ENCODE measurements around the gene ECHDC3.
"Not testable (repeated sequence)": the region's sequence is repeated elsewhere in the genome, so short reads cannot be mapped to it uniquely, and the experiment has no call there.

The ECHDC3 gene

GRCh38 chr10:11742009-11742778 is at the start of gene ECHDC3:
Gene ECHDC3 (plus strand): TSS chr10:11742382. CDS start chr10:11742577, 195 bp downstream.
- DNase-seq = peak; percentile 60

GRCh38 chr10:11693376-11693775 is 48.8 kb upstream of the ECHDC3 start:
- no peak for DNase-seq

GRCh38 chr10:11695779-11696178 is 46.4 kb upstream of the ECHDC3 start:
- DNase-seq = no peak

- DNase-seq = no peak
These were observed 44.3 kb upstream of the ECHDC3 start for GRCh38 chr10:11697718-11698527.

GRCh38 chr10:11698691-11699549 is 43.3 kb upstream of the ECHDC3 start:
- DNase-seq = no peak

- DNase-seq = no peak
These were observed 42.6 kb upstream of the ECHDC3 start for GRCh38 chr10:11699550-11700097.

GRCh38 chr10:11700539-11700938 is 41.6 kb upstream of the ECHDC3 start:
- DNase-seq = no peak

GRCh38 chr10:11701451-11702095 is 40.6 kb upstream of the ECHDC3 start:
- DNase-seq = no peak

- no peak for DNase-seq
These were observed 39.9 kb upstream of the ECHDC3 start for GRCh38 chr10:11702264-11702663.

GRCh38 chr10:11704092-11704491 is 38.1 kb upstream of the ECHDC3 start:
- no peak for DNase-seq

GRCh38 chr10:11705722-11706121 is 36.5 kb upstream of the ECHDC3 start:
- DNase-seq = no peak

- no peak for DNase-seq
These were observed 35.2 kb upstream of the ECHDC3 start for GRCh38 chr10:11706895-11707567.

GRCh38 chr10:11707624-11708350 is 34.4 kb upstream of the ECHDC3 start:
- no peak for DNase-seq

GRCh38 chr10:11708801-11709200 is 33.4 kb upstream of the ECHDC3 start:
- not testable (repeated sequence) for DNase-seq

GRCh38 chr10:11712744-11713143 is 29.4 kb upstream of the ECHDC3 start:
- DNase-seq = no peak

GRCh38 chr10:11713186-11713743 is 28.9 kb upstream of the ECHDC3 start:
- peak; percentile 62 for DNase-seq

- DNase-seq = no peak
These were observed 28.2 kb upstream of the ECHDC3 start for GRCh38 chr10:11713963-11714362.

GRCh38 chr10:11714750-11715365 is 27.3 kb upstream of the ECHDC3 start:
- DNase-seq = no peak

GRCh38 chr10:11715815-11716494 is 26.2 kb upstream of the ECHDC3 start:
- DNase-seq = no peak

- DNase-seq = no peak
These were observed 25.5 kb upstream of the ECHDC3 start for GRCh38 chr10:11716686-11717085.

Data from islet precursor cell (in vitro differentiated cells).